Adrenal gland (tissue), 12 donors: Measurements from ENCODE around the gene PPT2. TPM values are rescaled to one million over a fixed set of nuclear protein-coding genes. Genes with fewer than 3 reads are reported as not detected.
A peak's percentile ranks its signal among the peaks of the same experiment; 100 is the strongest.

Source experiments
- DNase-seq, 7 donors: peaks; one replicate each; pipeline ENCODE4 v3.0.0-alpha.2; 2019 to 2020
- H3K27ac ChIP-seq, 5 donors: fragments of 200-600 bp; sonication (generic) in 4 of 5; 1 replicate in 3 of 5; 2 replicates in 2 of 5; pipeline versions ENCODE4 v1.5.1 to v1.8.0; 2016 to 2020; ENCODE audit warnings: mild to moderate bottlenecking in 1 of 5
- H3K27me3 ChIP-seq: fragments of 200-600 bp; 2 replicates; pipeline ENCODE4 v1.8.0; 2021
- H3K36me3 ChIP-seq, 2 donors: fragments of 200-600 bp; replicated peaks in 1 of 2; 1 replicate in 1 of 2; 2 replicates in 1 of 2; pipeline versions ENCODE4 v1.5.1 to v1.8.0; 2018 to 2022
- H3K4me1 ChIP-seq, 2 donors: fragments of 200-600 bp; replicated peaks in 1 of 2; 1 replicate in 1 of 2; 2 replicates in 1 of 2; pipeline versions ENCODE4 v1.5.1 to v1.8.0; 2018 to 2021
- H3K4me3 ChIP-seq, 4 donors: fragments of 200-600 bp; sonication (generic) in 3 of 4; one replicate each; pipeline ENCODE4 v1.5.1; 2016 to 2018
- H3K9me3 ChIP-seq, 3 donors: fragments of 200-600 bp; sonication (generic) in 1 of 3; replicated peaks in 1 of 3; 1 replicate in 2 of 3; 2 replicates in 1 of 3; pipeline versions ENCODE4 v1.5.1 to v1.8.0; 2016 to 2021
- POLR2A ChIP-seq, 2 donors: fragments of 450-650 bp; IDR thresholded peaks; one replicate each; pipeline ENCODE4 v1.6.1; 2017; ENCODE audit warnings: antibody characterized with exemption in 2 of 2, mild to moderate bottlenecking in 2 of 2, moderate library complexity in 1 of 2
- WGBS, 4 donors: extraction: QIAGEN DNeasy Blood & Tissue Kit in 2 of 4; methylation state at CpG; one replicate each; pipeline versions ENCODE4 v1.1.5 to v1.1.7; 2013 to 2017; 5-methylcytosine and 5-hydroxymethylcytosine counted together
- intact Hi-C, 2 donors: fragments of 100-400 bp; cut with DNase I; formaldehyde crosslinking; loops; one replicate each; pipeline versions ENCODE4 v1.14.1 to v1.15.0; 2022 to 2023
- polyA plus RNA-seq, 3 donors: library from polyadenylated mRNA; stranded (reverse); fragments of 200-250 nt in 2 of 3; fragments of 350-450 nt in 1 of 3; fragmentation: Illumina TruSeq in 1 of 3; extraction: RNeasy Lipid Tissue Mini Kit (QIAGEN cat#74804) in 1 of 3; gene quantifications; one replicate each; pipeline ENCODE4 v1.2.3, GENCODE V29; 2013 to 2014
- total RNA-seq, 9 donors: library from RNA; depleted of rRNA in 4 of 9; stranded (reverse); fragments of >200 nt in 4 of 9; fragments of 120-200 nt in 1 of 9; fragmentation: NEBNext Ultra II Directional in 1 of 9; extraction: Animal tissue kit (Norgen Biotek cat#: 25700) in 1 of 9; gene quantifications; one replicate each; pipeline versions ENCODE4 v1.1.0 to v1.2.4, GENCODE V29; 2013 to 2023
- TF ChIP-seq, protein P1 (sequence below), 6 experiments: fragments of 450-650 bp in 4 of 6; fragments of 200-600 bp in 2 of 6; sonication (generic) in 1 of 6; IDR thresholded peaks; 1 replicate in 5 of 6; 2 replicates in 1 of 6; pipeline versions ENCODE4 v1.5.1 to v1.8.0; 2016 to 2021; ENCODE audit warnings: antibody characterized with exemption in 6 of 6, mild to moderate bottlenecking in 2 of 6, moderate library complexity in 1 of 6
- donor health status: healthy with polysubstance abuse.
- donor health status: Bipolar disorder and iron deficiency.
- donor health status: DM: yes; HTN: yes; CAD: no.
- donor health status: DM: no; HTN: no; CAD: no.
- donor health status: DM: no; HTN: no; CAD: no.
- donor health status: DM: yes; HTN: yes; CAD: no.

PPT2 gene
- total and polyA plus RNA-seq, 12 donors: 10.4 to 33.6 (median 23.1) TPM

DNA sequence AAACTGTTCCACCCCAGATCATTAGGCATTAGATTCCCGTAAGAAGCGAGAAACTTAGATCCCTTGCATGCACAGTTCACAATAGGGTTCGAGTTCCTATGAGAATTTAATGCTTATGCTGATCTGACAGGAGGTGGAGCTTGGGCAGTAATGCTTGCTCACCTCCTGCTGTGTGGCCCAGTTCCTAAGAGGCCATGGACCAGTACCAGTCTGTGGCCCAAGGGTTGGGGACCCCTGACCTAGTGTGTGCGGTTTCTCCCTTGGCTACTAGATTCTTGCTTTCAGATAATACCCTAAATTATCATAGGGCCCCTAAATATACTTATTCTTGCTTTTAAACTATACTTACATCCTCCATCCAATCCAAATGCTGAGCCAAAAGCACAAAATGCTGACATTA lies 40.4 kb downstream of the PPT2 start:
- H3K27ac ChIP-seq: peak overlapping the region in 3 of 5 donors; percentile 90 to 100 (median 98)
- H3K36me3 ChIP-seq: no peaks in the 10 kb centered on the region
- no peak overlapping the region for H3K4me3 ChIP-seq
- TF ChIP-seq, protein P1, sequence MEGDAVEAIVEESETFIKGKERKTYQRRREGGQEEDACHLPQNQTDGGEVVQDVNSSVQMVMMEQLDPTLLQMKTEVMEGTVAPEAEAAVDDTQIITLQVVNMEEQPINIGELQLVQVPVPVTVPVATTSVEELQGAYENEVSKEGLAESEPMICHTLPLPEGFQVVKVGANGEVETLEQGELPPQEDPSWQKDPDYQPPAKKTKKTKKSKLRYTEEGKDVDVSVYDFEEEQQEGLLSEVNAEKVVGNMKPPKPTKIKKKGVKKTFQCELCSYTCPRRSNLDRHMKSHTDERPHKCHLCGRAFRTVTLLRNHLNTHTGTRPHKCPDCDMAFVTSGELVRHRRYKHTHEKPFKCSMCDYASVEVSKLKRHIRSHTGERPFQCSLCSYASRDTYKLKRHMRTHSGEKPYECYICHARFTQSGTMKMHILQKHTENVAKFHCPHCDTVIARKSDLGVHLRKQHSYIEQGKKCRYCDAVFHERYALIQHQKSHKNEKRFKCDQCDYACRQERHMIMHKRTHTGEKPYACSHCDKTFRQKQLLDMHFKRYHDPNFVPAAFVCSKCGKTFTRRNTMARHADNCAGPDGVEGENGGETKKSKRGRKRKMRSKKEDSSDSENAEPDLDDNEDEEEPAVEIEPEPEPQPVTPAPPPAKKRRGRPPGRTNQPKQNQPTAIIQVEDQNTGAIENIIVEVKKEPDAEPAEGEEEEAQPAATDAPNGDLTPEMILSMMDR (IDR thresholded peaks at IDR 0.05): no peak
- TF ChIP-seq POLR2A (IDR thresholded peaks at IDR 0.05): no peak
- H3K27me3 ChIP-seq: no peaks in the 10 kb centered on the region
- intact Hi-C loops: loop anchor here in 1 of 2 donors (5.0 kb wide), 1 partner anchor 82 kb away; no protein-coding TSS in a partner anchor
- WGBS, 4 donors: 90 to 95% (median 91%) methylated on average over 4 of the region's 4 CpGs
- DNase-seq: peak in 1 of 7 donors; percentile 58
- H3K9me3 ChIP-seq: no peaks in the 10 kb centered on the region
- peaks cover 11 to 36% of the 10 kb centered on the region in 2 donors for H3K4me1 ChIP-seq

DNA sequence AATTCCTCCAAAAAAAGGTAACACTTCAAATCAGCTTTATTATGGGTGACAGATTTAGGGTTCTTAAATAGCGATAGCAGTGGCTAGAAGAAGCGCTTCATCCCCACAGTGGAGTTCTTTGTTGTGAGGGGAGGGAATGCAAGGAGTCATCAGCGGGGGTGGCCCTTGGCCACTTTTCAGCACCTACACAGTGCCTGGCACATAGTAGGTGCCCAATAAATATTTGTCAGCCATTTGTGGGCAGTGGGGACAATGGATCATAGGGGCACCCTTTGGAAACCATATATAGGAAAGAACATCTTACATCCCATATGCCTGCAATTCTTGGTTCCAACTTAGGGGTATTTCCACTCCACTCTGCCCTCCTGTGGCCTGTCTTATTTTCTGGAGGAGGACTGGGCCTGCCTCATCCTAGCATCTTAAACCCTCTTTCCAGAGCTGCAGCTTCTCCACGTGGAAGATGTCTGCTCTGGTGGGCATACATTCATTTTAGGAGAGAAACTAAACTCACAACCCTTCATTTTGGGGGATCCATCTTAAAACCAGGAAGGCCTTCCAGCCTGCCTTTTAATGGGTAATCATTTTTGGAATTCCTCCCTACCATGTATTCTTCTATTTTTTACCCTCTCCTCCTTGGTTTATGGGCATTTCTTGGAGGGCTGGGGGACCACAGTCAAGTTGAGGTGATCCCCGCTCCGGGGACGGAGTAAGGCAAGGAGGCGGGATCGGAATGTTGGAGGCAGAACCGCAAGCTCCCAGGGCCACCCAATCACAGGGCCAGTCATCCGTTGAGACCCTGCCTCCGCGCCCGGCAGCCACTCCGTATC lies 41.1 kb downstream of the PPT2 start:
- peak in 5 of 7 donors; percentile 53 to 81 (median 63) for DNase-seq
- H3K27ac ChIP-seq: peak overlapping the region; percentile 66 to 100 (median 91)
- TF ChIP-seq, protein P1 (IDR thresholded peaks at IDR 0.05): peak; percentile 14 to 78 (median 52)
- peak; percentile 47 to 76 for TF ChIP-seq POLR2A (IDR thresholded peaks at IDR 0.05)
- H3K27me3 ChIP-seq: no peaks in the 10 kb centered on the region
- H3K9me3 ChIP-seq: no peaks in the 10 kb centered on the region
- 14 to 23% (median 15%) methylated on average over 10 to 15 of the region's 15 CpGs for WGBS, 4 donors
- H3K4me1 ChIP-seq: peaks cover 11 to 36% of the 10 kb centered on the region in 2 donors
- H3K36me3 ChIP-seq: no peaks in the 10 kb centered on the region
- intact Hi-C loops: loop anchor here in 1 of 2 donors (5.0 kb wide), 1 partner anchor 83 kb away; no protein-coding TSS in a partner anchor
- peak overlapping the region in 2 of 4 donors; percentile 5 to 51 for H3K4me3 ChIP-seq

DNA sequence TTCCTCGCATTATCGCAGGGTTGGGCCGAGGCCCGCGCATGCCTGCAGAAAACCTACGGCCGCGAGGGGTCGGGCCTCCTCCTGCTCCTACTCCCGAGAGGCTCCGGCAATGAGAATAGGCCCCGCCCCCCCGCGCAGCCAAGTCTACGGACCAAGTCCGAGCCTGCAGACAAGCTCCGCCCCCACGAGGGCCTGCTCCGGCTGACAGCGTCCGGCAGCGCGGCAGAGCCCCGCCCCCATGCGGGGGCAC lies 41.6 kb downstream of the PPT2 start:
- TF ChIP-seq, protein P1 (IDR thresholded peaks at IDR 0.05): peak in 5 of 6 experiments; percentile 14 to 82 (median 50)
- no peak for TF ChIP-seq POLR2A (IDR thresholded peaks at IDR 0.05)
- H3K9me3 ChIP-seq: no peaks in the 10 kb centered on the region
- H3K27ac ChIP-seq: peak overlapping the region in 4 of 5 donors; percentile 98 to 100 (median 100)
- no peaks in the 10 kb centered on the region for H3K36me3 ChIP-seq
- WGBS, 4 donors: 0 to 2% (median 0%) methylated on average over 6 to 25 of the region's 25 CpGs
- DNase-seq: peak; percentile 100
- intact Hi-C loops: no loop called here
- no peaks in the 10 kb centered on the region for H3K27me3 ChIP-seq
- peak overlapping the region in 1 of 4 donors; percentile 77 for H3K4me3 ChIP-seq
- peaks cover 8 to 34% of the 10 kb centered on the region in 2 donors for H3K4me1 ChIP-seq

DNA sequence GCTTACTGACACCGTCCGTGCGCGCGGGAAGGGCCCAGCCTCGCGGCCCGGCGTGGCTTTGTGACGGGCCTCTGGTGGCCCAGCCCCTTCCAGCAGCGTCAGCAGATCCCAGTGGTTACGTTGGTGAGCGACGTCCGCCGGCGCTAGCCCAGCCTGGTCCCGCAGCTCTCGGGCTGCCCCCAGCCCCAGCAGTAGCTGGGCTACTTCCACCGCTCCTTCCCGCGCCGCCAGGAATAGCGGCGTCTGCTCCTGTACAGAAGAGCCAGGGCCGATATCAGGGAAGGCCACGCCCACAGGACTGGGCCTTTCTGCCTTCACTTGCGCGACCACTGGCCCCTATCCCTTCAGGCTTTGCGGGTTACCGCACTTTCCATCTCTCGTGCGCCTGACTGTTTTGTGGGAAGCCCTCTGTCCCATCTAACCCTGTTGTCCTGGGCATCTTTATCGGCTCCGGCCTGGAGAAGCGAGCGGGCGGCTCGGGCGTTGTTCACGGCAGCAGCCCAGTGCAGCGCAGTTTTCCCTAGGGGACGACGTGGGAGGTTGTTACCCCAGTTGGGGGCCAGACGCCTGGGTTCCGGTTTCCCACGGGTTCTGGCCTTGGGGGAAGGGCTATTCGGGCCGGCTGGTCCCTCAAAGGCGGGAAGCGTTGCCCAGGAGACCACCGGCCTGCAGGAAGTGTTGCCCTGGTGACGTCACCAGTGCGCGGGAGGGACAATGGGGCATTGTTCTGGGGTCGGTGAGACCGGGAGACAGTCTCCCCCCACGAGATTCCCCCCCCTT lies 42.2 kb downstream of the PPT2 start:
- Histone ChIP-seq H3K9me3 (no peaks in the 10 kb centered on the region), H3K27ac (peak overlapping the region; percentile 98 to 100 (median 99)), H3K4me3 (peak overlapping the region; percentile 12 to 95 (median 84)), H3K4me1 (peaks cover 6 to 29% of the 10 kb centered on the region in 2 donors), H3K36me3 (no peaks in the 10 kb centered on the region), H3K27me3 (no peaks in the 10 kb centered on the region)
- TF ChIP-seq, protein P1 (IDR thresholded peaks at IDR 0.05): peak in 1 of 6 experiments; percentile 2
- peak; percentile 98 for TF ChIP-seq POLR2A (IDR thresholded peaks at IDR 0.05)
- WGBS, 4 donors: 0 to 1% (median 0%) methylated on average over 5 to 58 of the region's 58 CpGs
- peak; percentile 85 to 97 (median 90) for DNase-seq
- intact Hi-C loops: no loop called here
